ENCODE data around the gene TMX2. TPM values are rescaled to one million over a fixed set of nuclear protein-coding genes. Genes with fewer than 3 reads are reported as not detected.

The TMX2 gene
- total and polyA plus RNA-seq, 10 of the 15 experiments (the other 5 are each of a cell fraction or from before 2014, with no cell fraction given): 64.3 to 134 (median 91.6) TPM

- TF ChIP-seq, protein P1, sequence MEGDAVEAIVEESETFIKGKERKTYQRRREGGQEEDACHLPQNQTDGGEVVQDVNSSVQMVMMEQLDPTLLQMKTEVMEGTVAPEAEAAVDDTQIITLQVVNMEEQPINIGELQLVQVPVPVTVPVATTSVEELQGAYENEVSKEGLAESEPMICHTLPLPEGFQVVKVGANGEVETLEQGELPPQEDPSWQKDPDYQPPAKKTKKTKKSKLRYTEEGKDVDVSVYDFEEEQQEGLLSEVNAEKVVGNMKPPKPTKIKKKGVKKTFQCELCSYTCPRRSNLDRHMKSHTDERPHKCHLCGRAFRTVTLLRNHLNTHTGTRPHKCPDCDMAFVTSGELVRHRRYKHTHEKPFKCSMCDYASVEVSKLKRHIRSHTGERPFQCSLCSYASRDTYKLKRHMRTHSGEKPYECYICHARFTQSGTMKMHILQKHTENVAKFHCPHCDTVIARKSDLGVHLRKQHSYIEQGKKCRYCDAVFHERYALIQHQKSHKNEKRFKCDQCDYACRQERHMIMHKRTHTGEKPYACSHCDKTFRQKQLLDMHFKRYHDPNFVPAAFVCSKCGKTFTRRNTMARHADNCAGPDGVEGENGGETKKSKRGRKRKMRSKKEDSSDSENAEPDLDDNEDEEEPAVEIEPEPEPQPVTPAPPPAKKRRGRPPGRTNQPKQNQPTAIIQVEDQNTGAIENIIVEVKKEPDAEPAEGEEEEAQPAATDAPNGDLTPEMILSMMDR (IDR thresholded peaks at IDR 0.05 in 2 of 3, conservative IDR thresholded peaks at IDR 0.05 in 1 of 3; ENCODE audit: control insufficient read depth in 2 of 3, extremely low read depth in 1 of 3, insufficient read depth in 1 of 3, low read depth in 3 of 3, low read length in 3 of 3): no peak
Observed at GRCh38 chr11:57761301-57762234, 49.2 kb downstream of the TMX2 start, which contains the start of gene CTNND1 (continued).

DNA sequence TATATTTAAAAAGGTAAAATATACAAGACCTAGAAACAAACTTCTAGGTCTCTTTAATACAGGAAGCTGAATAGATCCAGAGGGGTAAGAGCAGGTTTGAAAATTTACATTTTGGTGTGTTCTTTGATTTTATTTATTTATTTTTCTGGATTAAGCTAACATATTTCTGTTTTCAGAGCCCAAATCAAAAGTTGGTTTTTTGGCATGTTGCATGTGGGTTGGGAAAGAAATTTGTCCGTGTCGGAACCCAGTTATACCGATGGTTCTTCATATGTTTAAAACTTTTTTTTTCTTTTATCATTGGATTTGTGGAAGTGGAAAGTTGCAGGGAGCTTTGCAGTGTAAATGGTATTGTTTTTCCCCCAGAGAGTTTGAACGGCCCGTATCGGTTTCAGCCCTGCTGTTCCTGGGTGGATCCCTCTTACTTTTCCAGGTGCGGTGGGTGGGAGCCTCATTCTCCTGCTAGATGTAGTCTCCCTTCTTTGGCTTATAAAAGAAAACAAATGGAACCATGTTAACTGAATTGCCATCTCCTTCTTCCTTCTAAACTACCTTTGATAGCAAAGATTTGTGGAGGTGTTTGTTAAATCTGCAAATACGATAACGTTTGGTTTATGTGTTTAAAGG is 50.0 kb downstream of the TMX2 start:
- H3K27me3 ChIP-seq (replicated peaks in 1 of 2; ENCODE audit: control insufficient read depth in 2 of 2, insufficient read depth in 2 of 2, low read length in 1 of 2): no peaks in the 10 kb centered on the region
- peak overlapping the region; percentile 70 for H3K4me3 ChIP-seq
- TSS peak; percentile 85 for BruUV-seq (replicated peaks)
- RAD21 ChIA-PET (ENCODE audit: unreplicated experiment): interaction anchor here (0.8 to 12.9 kb wide), 7 partner anchors 9 to 100 kb away, joined by 3 to 141 read pairs (median 26); partner anchors contain the start of gene BTBD18
- H3K36me3 ChIP-seq (ENCODE audit: control insufficient read depth in 2 of 2, insufficient read depth in 2 of 2, low read length in 1 of 2): peaks cover 0 to 3% of the 10 kb centered on the region in 2 experiments; a peak in 1 of 4 replicates
- TF ChIP-seq CHD1 (IDR thresholded peaks at IDR 0.05; ENCODE audit: low read depth, low read length) (no peak), ETV6 (conservative IDR thresholded peaks at IDR 0.05 in 1 of 2, IDR thresholded peaks at IDR 0.05 in 1 of 2; ENCODE audit: borderline replicate concordance in 1 of 2, low read depth in 1 of 2) (no peak), SMC3 (IDR thresholded peaks at IDR 0.05; ENCODE audit: borderline replicate concordance, low read length) (no peak), WRNIP1 (IDR thresholded peaks at IDR 0.05; ENCODE audit: borderline replicate concordance, low read depth, low read length) (0 out of 2 replicates have a peak, but pooled peaks have one; percentile 50), CBFB (IDR thresholded peaks at IDR 0.05; ENCODE audit: low read depth) (no peak), LARP7 (IDR thresholded peaks at IDR 0.05) (no peak), BHLHE40 (IDR thresholded peaks at IDR 0.05; ENCODE audit: borderline replicate concordance in 1 of 2, low read depth in 2 of 2, low read length in 1 of 2) (no peak), YBX1 (IDR thresholded peaks at IDR 0.05) (no peak)
- TF ChIP-seq, protein P2, sequence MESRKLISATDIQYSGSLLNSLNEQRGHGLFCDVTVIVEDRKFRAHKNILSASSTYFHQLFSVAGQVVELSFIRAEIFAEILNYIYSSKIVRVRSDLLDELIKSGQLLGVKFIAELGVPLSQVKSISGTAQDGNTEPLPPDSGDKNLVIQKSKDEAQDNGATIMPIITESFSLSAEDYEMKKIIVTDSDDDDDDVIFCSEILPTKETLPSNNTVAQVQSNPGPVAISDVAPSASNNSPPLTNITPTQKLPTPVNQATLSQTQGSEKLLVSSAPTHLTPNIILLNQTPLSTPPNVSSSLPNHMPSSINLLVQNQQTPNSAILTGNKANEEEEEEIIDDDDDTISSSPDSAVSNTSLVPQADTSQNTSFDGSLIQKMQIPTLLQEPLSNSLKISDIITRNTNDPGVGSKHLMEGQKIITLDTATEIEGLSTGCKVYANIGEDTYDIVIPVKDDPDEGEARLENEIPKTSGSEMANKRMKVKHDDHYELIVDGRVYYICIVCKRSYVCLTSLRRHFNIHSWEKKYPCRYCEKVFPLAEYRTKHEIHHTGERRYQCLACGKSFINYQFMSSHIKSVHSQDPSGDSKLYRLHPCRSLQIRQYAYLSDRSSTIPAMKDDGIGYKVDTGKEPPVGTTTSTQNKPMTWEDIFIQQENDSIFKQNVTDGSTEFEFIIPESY (IDR thresholded peaks at IDR 0.05): no peak
- H4K20me1 ChIP-seq (ENCODE audit: control insufficient read depth, insufficient read depth): no peaks in the 10 kb centered on the region
- SMC1A ChIA-PET (ENCODE audit: uncharacterized antibody, unreplicated experiment): interaction anchor here (1.1 to 11.4 kb wide), 10 partner anchors 8 to 761 kb away, joined by 3 to 197 read pairs (median 8); partner anchors contain the start of gene BTBD18
- DNase-seq (ENCODE audit: low read depth, low spot score) (no peak), ATAC-seq (peak; percentile 9; the same call in 1 of the 3 replicates), FAIRE-seq (no peak)
- CTCF ChIA-PET: interaction anchor here (0.9 to 10.1 kb wide), 10 partner anchors 8 to 805 kb away, joined by 3 to 169 read pairs (median 13); partner anchors contain the start of gene BTBD18
- no peaks in the 10 kb centered on the region for H3K9me3 ChIP-seq (replicated peaks; ENCODE audit: control insufficient read depth, insufficient read depth, low read length)
- H3K9ac ChIP-seq (ENCODE audit: control insufficient read depth, insufficient read depth, low read length): peak overlapping the region; percentile 98
- H3K79me2 ChIP-seq (ENCODE audit: control insufficient read depth, insufficient read depth, low read length): peaks cover 57% of the 10 kb centered on the region
- H3K4me2 ChIP-seq (ENCODE audit: control insufficient read depth, insufficient read depth): peak overlapping the region; percentile 86
- POLR2A ChIA-PET: interaction anchor here (0.8 to 9.4 kb wide), 8 partner anchors 11 to 100 kb away, joined by 3 to 110 read pairs (median 7); partner anchors contain the start of genes BTBD18 and SELENOH
- intact Hi-C loops (cut with micrococcal nuclease; ENCODE audit: unreplicated experiment): loop anchor here (2.0 kb wide), 1 partner anchor 30 kb away; no protein-coding TSS in a partner anchor
- no peaks in the 10 kb centered on the region for H3K4me1 ChIP-seq (ENCODE audit: control insufficient read depth, insufficient read depth, low read length)
- peak overlapping the region; percentile 92 for H3K27ac ChIP-seq (ENCODE audit: control insufficient read depth, insufficient read depth)
- no peak overlapping the region; the same call in 1 of the 2 replicates for H2AFZ ChIP-seq (ENCODE audit: control insufficient read depth, low read depth, low read length)
- WGBS (ENCODE audit: insufficient coverage, insufficient replicate concordance, low lambda C conversion rate, missing lambda C conversion rate): 80% methylated on average over 9 of the region's 9 CpGs
- in situ Hi-C loops (cut with MboI): no loop called here
